DOHH2 (cell line): ENCODE measurements around the gene MROH8.

Experiments used
- EZH2phosphoT487 ChIP-seq: fragments of 200-600 bp; sonication (generic); IDR thresholded peaks from 2 replicates; pipeline ENCODE4 v1.6.1; 2017; ENCODE audit warnings: borderline replicate concordance, mild to moderate bottlenecking, antibody characterized with exemption, low read length, moderate library complexity, mixed read lengths
- TF ChIP-seq, protein P1 (sequence below): fragments of 200-600 bp; sonication (generic); IDR thresholded peaks from one replicate; pipeline ENCODE4 v1.5.1; 2014; ENCODE audit warnings: antibody characterized with exemption, mild to moderate bottlenecking, low read depth, low read length; ENCODE audit not compliant: poor library complexity, severe bottlenecking

DNA sequence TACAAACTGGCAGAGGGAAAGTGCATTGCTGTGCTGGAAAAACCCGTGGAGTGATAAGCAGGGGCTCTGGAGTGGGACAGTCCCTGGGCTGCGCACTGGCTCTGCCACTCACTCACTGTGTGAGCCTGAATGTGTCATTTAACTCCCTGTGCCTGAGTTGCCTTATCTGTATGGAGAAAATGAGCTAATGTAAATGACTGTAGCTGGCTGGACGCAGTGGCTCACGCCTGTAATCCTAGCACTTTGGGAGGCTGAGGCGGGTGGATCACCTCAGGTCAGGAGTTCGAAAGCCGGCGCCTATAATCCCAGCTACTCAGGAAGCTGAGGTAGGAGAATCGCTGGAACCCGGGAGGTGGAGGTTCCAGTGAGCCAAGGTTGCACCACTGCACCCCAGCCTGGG, 18.7 kb downstream of the MROH8 start:
- TF ChIP-seq, protein P1, sequence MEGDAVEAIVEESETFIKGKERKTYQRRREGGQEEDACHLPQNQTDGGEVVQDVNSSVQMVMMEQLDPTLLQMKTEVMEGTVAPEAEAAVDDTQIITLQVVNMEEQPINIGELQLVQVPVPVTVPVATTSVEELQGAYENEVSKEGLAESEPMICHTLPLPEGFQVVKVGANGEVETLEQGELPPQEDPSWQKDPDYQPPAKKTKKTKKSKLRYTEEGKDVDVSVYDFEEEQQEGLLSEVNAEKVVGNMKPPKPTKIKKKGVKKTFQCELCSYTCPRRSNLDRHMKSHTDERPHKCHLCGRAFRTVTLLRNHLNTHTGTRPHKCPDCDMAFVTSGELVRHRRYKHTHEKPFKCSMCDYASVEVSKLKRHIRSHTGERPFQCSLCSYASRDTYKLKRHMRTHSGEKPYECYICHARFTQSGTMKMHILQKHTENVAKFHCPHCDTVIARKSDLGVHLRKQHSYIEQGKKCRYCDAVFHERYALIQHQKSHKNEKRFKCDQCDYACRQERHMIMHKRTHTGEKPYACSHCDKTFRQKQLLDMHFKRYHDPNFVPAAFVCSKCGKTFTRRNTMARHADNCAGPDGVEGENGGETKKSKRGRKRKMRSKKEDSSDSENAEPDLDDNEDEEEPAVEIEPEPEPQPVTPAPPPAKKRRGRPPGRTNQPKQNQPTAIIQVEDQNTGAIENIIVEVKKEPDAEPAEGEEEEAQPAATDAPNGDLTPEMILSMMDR: no peak
- TF ChIP-seq EZH2phosphoT487: no peak
